Fibroblast of lung (primary cell): ENCODE results near the gene COLGALT1.

Source experiments
- EZH2 ChIP-seq: IDR thresholded peaks from 2 replicates; pipeline ENCODE4 v1.5.1; 2012; ENCODE audit warnings: low read length, control low read depth, mild to moderate bottlenecking; ENCODE audit errors: missing control alignments
- TF ChIP-seq, protein P1 (sequence below), 2 donors: IDR thresholded peaks in 1 of 2; conservative IDR thresholded peaks in 1 of 2; 1 replicate in 1 of 2; 2 replicates in 1 of 2; pipeline ENCODE4 v1.5.1; 2011 to 2012; ENCODE audit warnings: low read length in 2 of 2, control low read depth in 1 of 2, inconsistent platforms in 1 of 2, low read depth in 1 of 2, mild to moderate bottlenecking in 1 of 2

DNA sequence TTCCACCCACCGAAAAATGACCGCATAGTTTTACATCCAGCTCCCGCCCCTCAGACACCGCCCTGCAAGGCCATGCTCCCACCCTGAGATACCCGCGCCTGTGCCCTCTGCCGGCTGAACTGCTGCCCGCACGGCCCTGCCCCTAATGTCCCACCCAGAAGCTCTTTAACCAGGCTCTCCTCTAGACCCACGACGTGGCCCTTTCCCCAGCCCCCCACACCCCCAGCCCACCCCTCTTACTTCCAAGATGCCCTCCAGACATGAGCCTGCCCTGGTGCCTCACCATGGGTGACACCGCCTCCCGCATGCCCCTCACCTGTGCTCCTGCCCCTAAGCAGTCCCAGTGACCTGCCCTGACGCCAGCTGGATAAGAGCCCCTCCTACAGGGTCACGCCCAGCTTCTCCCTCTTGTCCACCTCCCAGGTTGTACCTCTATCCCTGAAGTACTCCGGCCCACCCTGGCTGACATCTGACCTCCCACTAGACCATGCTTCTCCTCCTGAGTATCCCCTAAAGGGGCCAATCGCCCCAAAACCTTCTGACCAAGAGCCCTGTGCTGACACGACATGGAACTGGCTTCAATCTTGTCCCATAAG is 51.2 kb downstream of the COLGALT1 start:
- TF ChIP-seq, protein P1, sequence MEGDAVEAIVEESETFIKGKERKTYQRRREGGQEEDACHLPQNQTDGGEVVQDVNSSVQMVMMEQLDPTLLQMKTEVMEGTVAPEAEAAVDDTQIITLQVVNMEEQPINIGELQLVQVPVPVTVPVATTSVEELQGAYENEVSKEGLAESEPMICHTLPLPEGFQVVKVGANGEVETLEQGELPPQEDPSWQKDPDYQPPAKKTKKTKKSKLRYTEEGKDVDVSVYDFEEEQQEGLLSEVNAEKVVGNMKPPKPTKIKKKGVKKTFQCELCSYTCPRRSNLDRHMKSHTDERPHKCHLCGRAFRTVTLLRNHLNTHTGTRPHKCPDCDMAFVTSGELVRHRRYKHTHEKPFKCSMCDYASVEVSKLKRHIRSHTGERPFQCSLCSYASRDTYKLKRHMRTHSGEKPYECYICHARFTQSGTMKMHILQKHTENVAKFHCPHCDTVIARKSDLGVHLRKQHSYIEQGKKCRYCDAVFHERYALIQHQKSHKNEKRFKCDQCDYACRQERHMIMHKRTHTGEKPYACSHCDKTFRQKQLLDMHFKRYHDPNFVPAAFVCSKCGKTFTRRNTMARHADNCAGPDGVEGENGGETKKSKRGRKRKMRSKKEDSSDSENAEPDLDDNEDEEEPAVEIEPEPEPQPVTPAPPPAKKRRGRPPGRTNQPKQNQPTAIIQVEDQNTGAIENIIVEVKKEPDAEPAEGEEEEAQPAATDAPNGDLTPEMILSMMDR (conservative IDR thresholded peaks at IDR 0.05 in 1 of 2, IDR thresholded peaks at IDR 0.05 in 1 of 2; ENCODE audit: low read depth in 1 of 2, low read length in 2 of 2) = no peak
- no peak for TF ChIP-seq EZH2
